Osteoblast (primary cell): ENCODE data around the gene CALM3. TPM values are rescaled to one million over a fixed set of nuclear protein-coding genes. Genes with fewer than 3 reads are reported as not detected.
A peak's percentile ranks its signal among the peaks of the same experiment; 100 is the strongest.
"Not testable (repeated sequence)": the region's sequence is repeated elsewhere in the genome, so short reads cannot be mapped to it uniquely, and the experiment has no call there.

Source experiments
- DNase-seq: peaks from one replicate; pipeline ENCODE4 v3.0.0; 2011; ENCODE audit warnings: low spot score, mixed read lengths; ENCODE audit not compliant: insufficient read length; ENCODE audit errors: missing footprints
- H2AFZ ChIP-seq: 2 replicates; pipeline ENCODE4 v1.6.0; 2011; ENCODE audit warnings: mild to moderate bottlenecking, low read length
- H3K27ac ChIP-seq: 2 replicates; pipeline ENCODE4 v1.5.1; 2011; ENCODE audit warnings: mild to moderate bottlenecking, low read depth, low read length, moderate library complexity
- H3K27me3 ChIP-seq: 2 replicates; pipeline ENCODE4 v1.6.0; 2012; ENCODE audit warnings: mild to moderate bottlenecking, control low read depth, inconsistent platforms, low read length, moderate library complexity; ENCODE audit not compliant: insufficient read depth
- H3K36me3 ChIP-seq: 2 replicates; pipeline ENCODE4 v1.5.1; 2011; ENCODE audit warnings: mild to moderate bottlenecking, low read length, control low read depth, moderate library complexity; ENCODE audit not compliant: insufficient read depth
- H3K4me1 ChIP-seq: 2 replicates; pipeline ENCODE4 v1.5.1; 2011; ENCODE audit warnings: mild to moderate bottlenecking, low read length, control low read depth, moderate library complexity; ENCODE audit not compliant: insufficient read depth
- H3K4me2 ChIP-seq: 2 replicates; pipeline ENCODE4 v1.6.0; 2011; ENCODE audit warnings: mild to moderate bottlenecking, low read length; ENCODE audit not compliant: insufficient read depth
- H3K4me3 ChIP-seq: fragments of 200-600 bp; sonication (generic); 3 replicates; pipeline ENCODE4 v1.5.1; 2012; ENCODE audit warnings: mild to moderate bottlenecking, low read length, inconsistent platforms; ENCODE audit not compliant: insufficient read depth
- H3K79me2 ChIP-seq: 2 replicates; pipeline ENCODE4 v1.6.0; 2012; ENCODE audit warnings: mild to moderate bottlenecking, low read length, control low read depth, inconsistent platforms; ENCODE audit not compliant: insufficient read depth
- H3K9me3 ChIP-seq: 2 replicates; pipeline ENCODE4 v1.5.1; 2011; ENCODE audit warnings: low read depth, low read length, control low read depth
- H4K20me1 ChIP-seq: 2 replicates; pipeline ENCODE4 v1.6.0; 2012; ENCODE audit warnings: mild to moderate bottlenecking, low read length, control low read depth; ENCODE audit not compliant: insufficient read depth
- total RNA-seq: library from RNA; depleted of rRNA; stranded (reverse); fragments of >200 nt; gene quantifications from 2 replicates; pipeline ENCODE4 v1.2.3, GENCODE V29; 2012
- TF ChIP-seq, protein P1 (sequence below): IDR thresholded peaks from 2 replicates; pipeline ENCODE4 v1.5.1; 2011; ENCODE audit warnings: mild to moderate bottlenecking, low read depth, low read length, moderate library complexity; ENCODE audit errors: extremely low read depth

Gene CALM3
- total RNA-seq, 1 donor = 124 TPM

DNA sequence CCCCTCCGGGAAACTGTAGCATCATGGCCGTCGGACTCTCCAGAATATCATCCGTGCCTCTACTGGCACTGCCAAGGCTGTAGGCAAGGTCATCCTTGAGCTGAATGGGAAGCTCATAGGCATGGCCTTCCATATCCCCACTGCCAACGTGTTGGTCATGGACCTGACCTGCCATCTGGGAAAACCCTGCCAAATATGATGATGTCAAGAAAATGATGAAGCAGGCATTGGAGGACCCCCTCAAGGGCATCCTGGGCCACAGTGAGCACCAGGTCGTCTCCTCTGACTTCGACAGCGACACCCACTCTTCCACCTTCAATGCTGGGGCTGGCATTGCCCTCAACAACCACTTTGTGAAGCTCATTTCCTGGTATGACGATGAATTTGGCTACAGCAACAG lies 41.9 kb upstream of the CALM3 start:
- no peaks in the 10 kb centered on the region for H3K4me1 ChIP-seq

DNA sequence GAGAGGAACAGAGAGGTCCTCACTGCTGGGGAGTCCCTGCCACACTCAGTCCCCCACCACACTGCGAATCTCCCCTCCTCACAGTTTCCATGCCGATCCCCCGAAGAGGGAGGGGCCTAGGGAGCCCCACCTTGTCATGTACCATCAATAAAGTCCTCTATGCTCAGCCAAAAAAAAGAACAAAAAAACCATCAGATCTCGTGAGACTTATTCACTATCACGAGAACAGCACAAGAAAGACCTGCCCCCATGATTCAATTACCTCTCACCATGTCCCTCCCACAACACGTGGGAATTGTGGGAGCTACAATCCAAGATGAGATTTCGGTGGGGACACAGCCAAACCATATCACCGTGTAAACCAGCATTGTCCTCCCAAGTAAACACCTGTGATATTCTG lies 41.5 kb upstream of the CALM3 start:
- DNase-seq = not testable (repeated sequence)

More for the DNA sequence above, 41.9 kb upstream of the CALM3 start:
- Histone ChIP-seq H3K4me2 (no peak overlapping the region), H3K27me3 (peaks cover 2% of the 10 kb centered on the region), H3K79me2 (no peaks in the 10 kb centered on the region), H3K9me3 (no peaks in the 10 kb centered on the region), H3K36me3 (no peaks in the 10 kb centered on the region), H2AFZ (no peak overlapping the region), H3K4me3 (no peak overlapping the region), H3K27ac (no peak overlapping the region), H4K20me1 (no peaks in the 10 kb centered on the region)
- TF ChIP-seq, protein P1, sequence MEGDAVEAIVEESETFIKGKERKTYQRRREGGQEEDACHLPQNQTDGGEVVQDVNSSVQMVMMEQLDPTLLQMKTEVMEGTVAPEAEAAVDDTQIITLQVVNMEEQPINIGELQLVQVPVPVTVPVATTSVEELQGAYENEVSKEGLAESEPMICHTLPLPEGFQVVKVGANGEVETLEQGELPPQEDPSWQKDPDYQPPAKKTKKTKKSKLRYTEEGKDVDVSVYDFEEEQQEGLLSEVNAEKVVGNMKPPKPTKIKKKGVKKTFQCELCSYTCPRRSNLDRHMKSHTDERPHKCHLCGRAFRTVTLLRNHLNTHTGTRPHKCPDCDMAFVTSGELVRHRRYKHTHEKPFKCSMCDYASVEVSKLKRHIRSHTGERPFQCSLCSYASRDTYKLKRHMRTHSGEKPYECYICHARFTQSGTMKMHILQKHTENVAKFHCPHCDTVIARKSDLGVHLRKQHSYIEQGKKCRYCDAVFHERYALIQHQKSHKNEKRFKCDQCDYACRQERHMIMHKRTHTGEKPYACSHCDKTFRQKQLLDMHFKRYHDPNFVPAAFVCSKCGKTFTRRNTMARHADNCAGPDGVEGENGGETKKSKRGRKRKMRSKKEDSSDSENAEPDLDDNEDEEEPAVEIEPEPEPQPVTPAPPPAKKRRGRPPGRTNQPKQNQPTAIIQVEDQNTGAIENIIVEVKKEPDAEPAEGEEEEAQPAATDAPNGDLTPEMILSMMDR = no peak
- no peak for DNase-seq

DNA sequence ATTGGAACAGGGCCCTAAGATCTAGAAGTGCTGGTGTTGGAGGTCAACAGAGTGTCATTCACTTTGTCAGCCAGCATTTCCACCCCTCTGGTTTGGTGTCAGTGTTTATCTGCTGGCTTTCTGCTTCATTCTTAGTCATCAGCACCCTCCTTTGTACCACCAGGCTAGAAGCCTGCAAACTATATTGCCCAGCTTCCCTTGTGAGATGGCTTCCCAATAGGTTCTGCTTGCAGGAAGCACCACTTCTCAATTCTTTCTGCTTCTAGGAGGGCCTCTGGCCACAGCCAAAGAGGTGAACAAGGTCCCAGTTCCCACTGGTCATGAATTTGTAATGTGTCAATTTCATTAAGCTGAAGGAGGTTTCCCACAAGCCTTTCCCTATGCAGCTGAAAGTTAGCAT lies 36.4 kb upstream of the CALM3 start:
- H3K36me3 ChIP-seq = no peaks in the 10 kb centered on the region
- H3K27ac ChIP-seq = no peak overlapping the region
- no peaks in the 10 kb centered on the region for H3K9me3 ChIP-seq
- no peaks in the 10 kb centered on the region for H3K79me2 ChIP-seq
- no peak overlapping the region for H3K4me3 ChIP-seq
- TF ChIP-seq, protein P1 = no peak
- DNase-seq = no peak
- H3K27me3 ChIP-seq = no peaks in the 10 kb centered on the region
- no peaks in the 10 kb centered on the region for H3K4me1 ChIP-seq
- H2AFZ ChIP-seq = no peak overlapping the region
- H4K20me1 ChIP-seq = no peaks in the 10 kb centered on the region
- no peak overlapping the region for H3K4me2 ChIP-seq

More for the DNA sequence above, 41.5 kb upstream of the CALM3 start:
- H3K36me3 ChIP-seq, H3K4me1 ChIP-seq, H3K79me2 ChIP-seq, H4K20me1 ChIP-seq, H3K27me3 ChIP-seq, H3K27ac ChIP-seq, H2AFZ ChIP-seq, H3K4me3 ChIP-seq, H3K4me2 ChIP-seq, H3K9me3 ChIP-seq: not testable (repeated sequence)

DNA sequence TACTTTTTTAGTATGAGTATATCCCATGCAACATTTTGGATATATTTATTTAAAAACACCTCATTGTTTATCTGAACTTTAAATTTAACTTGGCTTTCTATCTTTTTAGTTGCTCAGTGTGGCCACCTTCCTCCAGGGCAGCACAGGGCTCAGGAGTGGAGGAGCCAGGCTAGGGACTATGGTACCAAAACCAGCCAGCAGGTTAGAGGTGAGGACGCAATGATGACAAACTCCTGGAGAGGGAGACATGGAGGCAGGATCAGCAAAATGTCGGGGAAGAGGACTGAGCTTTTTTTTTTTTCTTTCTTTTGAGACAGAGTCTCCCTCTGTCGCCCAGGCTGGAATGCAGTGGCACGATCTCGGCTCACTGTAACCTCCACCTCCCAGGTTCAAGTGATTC lies 29.6 kb upstream of the CALM3 start:
- H3K36me3 ChIP-seq = no peaks in the 10 kb centered on the region
- peak; percentile 86 for DNase-seq

More for the DNA sequence above, 29.6 kb upstream of the CALM3 start:
- H4K20me1 ChIP-seq = no peaks in the 10 kb centered on the region
- TF ChIP-seq, protein P1 = peak; percentile 21
- H3K9me3 ChIP-seq = no peaks in the 10 kb centered on the region
- no peak overlapping the region for H3K4me2 ChIP-seq
- no peak overlapping the region for H3K4me3 ChIP-seq
- no peak overlapping the region for H2AFZ ChIP-seq
- no peak overlapping the region for H3K27ac ChIP-seq
- no peaks in the 10 kb centered on the region for H3K4me1 ChIP-seq
- no peaks in the 10 kb centered on the region for H3K27me3 ChIP-seq
- no peaks in the 10 kb centered on the region for H3K79me2 ChIP-seq
